SK-N-SH treated with all-trans-retinoic acid at 6 μM for 48 hours (cell line): ENCODE measurements around the gene VAV1.

Source experiments
- BACH2 ChIP-seq: fragments of 250-450 bp; sonication (Bioruptor Pico); IDR thresholded peaks from 2 replicates; pipeline ENCODE4 v1.9.0; 2021; ENCODE audit warnings: mild to moderate bottlenecking, borderline replicate concordance
- GLIS3 ChIP-seq: fragments of 250-450 bp; sonication (Bioruptor Pico); IDR thresholded peaks from 2 replicates; pipeline ENCODE4 v1.5.0; 2020; ENCODE audit warnings: mild to moderate bottlenecking, moderate library complexity
- PATZ1 ChIP-seq: fragments of 250-450 bp; sonication (Bioruptor Pico); IDR thresholded peaks from 2 replicates; pipeline ENCODE4 v1.8.0; 2020; ENCODE audit warnings: mild to moderate bottlenecking, moderate library complexity, borderline replicate concordance
- PPARA ChIP-seq: fragments of 250-450 bp; sonication (Bioruptor Pico); IDR thresholded peaks from 2 replicates; pipeline ENCODE4 v1.5.0; 2020; ENCODE audit warnings: mild to moderate bottlenecking, borderline replicate concordance

- TF ChIP-seq GLIS3 (CRISPR knock-in tag) (no peak), PPARA (CRISPR knock-in tag) (no peak), PATZ1 (CRISPR knock-in tag) (no peak), BACH2 (CRISPR knock-in tag) (no peak)
These were observed 18.7 kb downstream of the VAV1 start for GRCh38 chr19:6791237-6791636.
